Natural killer cell treated with Interleukin-12 subunit alpha and Interleukin-12 subunit beta and Interleukin-15 and Interleukin-18, amount 100 ng/mL, for 72 hours (primary cell): ENCODE results near the gene KRT74. TPM values are rescaled to one million over a fixed set of nuclear protein-coding genes. Genes with fewer than 3 reads are reported as not detected.

Source experiments
- ATAC-seq, 2 donors: fragments of 150-1000 bp; cut with Tn5 transposase in 1 of 2; sonication (Bioruptor Pico), chemical (Tn5 transposase) in 1 of 2; 2 replicates each; pipeline ENCODE4 v1.10.0; 2021
- DNase-seq: peaks from one replicate; pipeline ENCODE4 v3.0.0; 2022; ENCODE audit warnings: low spot score
- H3K27ac Mint-ChIP-seq, 2 donors: 1 replicate in 1 of 2; 2 replicates in 1 of 2; pipeline ENCODE4 v1.8.0; 2022; ENCODE audit warnings: mixed read lengths in 2 of 2, mild to moderate bottlenecking in 1 of 2, moderate library complexity in 1 of 2
- H3K27me3 Mint-ChIP-seq, 2 donors: 1 replicate in 1 of 2; 2 replicates in 1 of 2; pipeline ENCODE4 v1.8.0; 2022; ENCODE audit warnings: mixed read lengths in 2 of 2
- H3K36me3 Mint-ChIP-seq: one replicate; pipeline ENCODE4 v1.8.0; 2022; ENCODE audit warnings: mixed read lengths
- H3K4me1 Mint-ChIP-seq, 2 donors: 1 replicate in 1 of 2; 2 replicates in 1 of 2; pipeline ENCODE4 v1.8.0; 2022; ENCODE audit warnings: low read depth in 2 of 2, mixed read lengths in 2 of 2, mild to moderate bottlenecking in 1 of 2
- H3K4me3 Mint-ChIP-seq: one replicate; pipeline ENCODE4 v1.8.0; 2022; ENCODE audit warnings: mixed read lengths
- H3K9me3 Mint-ChIP-seq: 2 replicates; pipeline ENCODE4 v1.8.0; 2022; ENCODE audit warnings: mixed read lengths
- total RNA-seq, 2 donors: library from RNA; stranded (reverse); gene quantifications; one replicate each; pipeline ENCODE4 v1.2.3, GENCODE V29; 2022

KRT74 gene
- total RNA-seq, result not detected

- H3K36me3 Mint-ChIP-seq, result no peaks in the 10 kb centered on the region
Measured at GRCh38 chr12:52573743-52574142, at the start of gene KRT74. KRT74 (minus strand) TSS chr12:52573843; CDS start chr12:52573777, 66 bp downstream.

GRCh38 chr12:52622349-52622748 lies 48.7 kb upstream of the KRT74 start:
- H3K4me3 Mint-ChIP-seq, result no peak overlapping the region
- ATAC-seq, result peak in 1 of 2 donors; percentile 52
- H3K9me3 Mint-ChIP-seq, result no peaks in the 10 kb centered on the region
- H3K36me3 Mint-ChIP-seq, result no peaks in the 10 kb centered on the region
- DNase-seq, result peak; percentile 48
- H3K4me1 Mint-ChIP-seq, result peaks cover 6 to 41% of the 10 kb centered on the region in 2 donors
- no peak overlapping the region for H3K27ac Mint-ChIP-seq
- peaks cover 0 to 6% of the 10 kb centered on the region in 2 donors for H3K27me3 Mint-ChIP-seq

More at GRCh38 chr12:52573743-52574142, at the start of gene KRT74:
- ATAC-seq, result no peak
- DNase-seq, result no peak
- Mint-ChIP-seq H3K4me3 (no peak within 1 kb of the TSS), H3K27me3 (peaks cover 0 to 15% of the 10 kb centered on the region in 2 donors), H3K27ac (no peak within 1 kb of the TSS), H3K9me3 (no peaks in the 10 kb centered on the region), H3K4me1 (peaks cover 22 to 33% of the 10 kb centered on the region in 2 donors)

GRCh38 chr12:52618866-52619265 lies 45.2 kb upstream of the KRT74 start:
- peaks cover 4 to 6% of the 10 kb centered on the region in 2 donors for H3K27me3 Mint-ChIP-seq

GRCh38 chr12:52618216-52618615 lies 44.6 kb upstream of the KRT74 start, which contains the start of gene KRT73:
KRT73 (minus strand) TSS chr12:52618559; CDS start chr12:52618524, 35 bp downstream.
- Mint-ChIP-seq H3K9me3 (no peaks in the 10 kb centered on the region), H3K4me1 (peaks cover 13 to 43% of the 10 kb centered on the region in 2 donors), H3K27me3 (peaks cover 4 to 6% of the 10 kb centered on the region in 2 donors), H3K36me3 (no peaks in the 10 kb centered on the region), H3K27ac (no peak within 1 kb of the TSS), H3K4me3 (no peak within 1 kb of the TSS)
- ATAC-seq (no peak), DNase-seq (no peak)

More at GRCh38 chr12:52618866-52619265, 45.2 kb upstream of the KRT74 start:
- DNase-seq (no peak), ATAC-seq (no peak)
- no peaks in the 10 kb centered on the region for H3K9me3 Mint-ChIP-seq
- no peaks in the 10 kb centered on the region for H3K36me3 Mint-ChIP-seq
- no peak overlapping the region for H3K4me3 Mint-ChIP-seq
- H3K27ac Mint-ChIP-seq, result no peak overlapping the region
- H3K4me1 Mint-ChIP-seq, result peaks cover 10 to 40% of the 10 kb centered on the region in 2 donors

- no peak overlapping the region for H3K4me3 Mint-ChIP-seq
- H3K9me3 Mint-ChIP-seq, result no peaks in the 10 kb centered on the region
- H3K4me1 Mint-ChIP-seq, result peaks cover 13 to 38% of the 10 kb centered on the region in 2 donors
- ATAC-seq (no peak), DNase-seq (no peak)
- H3K27me3 Mint-ChIP-seq, result peaks cover 4 to 6% of the 10 kb centered on the region in 2 donors
- H3K27ac Mint-ChIP-seq, result no peak overlapping the region
- no peaks in the 10 kb centered on the region for H3K36me3 Mint-ChIP-seq
Measured at GRCh38 chr12:52617403-52617785, 43.8 kb upstream of the KRT74 start.

GRCh38 chr12:52616680-52617402 lies 43.2 kb upstream of the KRT74 start:
- Mint-ChIP-seq H3K9me3 (no peaks in the 10 kb centered on the region), H3K27ac (no peak overlapping the region)

GRCh38 chr12:52615912-52616311 lies 42.3 kb upstream of the KRT74 start:
- Mint-ChIP-seq H3K27ac (peak overlapping the region in 1 of 2 donors; percentile 51), H3K4me3 (no peak overlapping the region), H3K9me3 (no peaks in the 10 kb centered on the region), H3K36me3 (no peaks in the 10 kb centered on the region), H3K4me1 (peaks cover 13 to 35% of the 10 kb centered on the region in 2 donors), H3K27me3 (peaks cover 4% of the 10 kb centered on the region in 2 donors)
- ATAC-seq, result no peak
- DNase-seq, result no peak

More at GRCh38 chr12:52616680-52617402, 43.2 kb upstream of the KRT74 start:
- no peak overlapping the region for H3K4me3 Mint-ChIP-seq
- ATAC-seq (no peak), DNase-seq (no peak)
- H3K4me1 Mint-ChIP-seq, result peaks cover 13 to 38% of the 10 kb centered on the region in 2 donors
- peaks cover 4 to 6% of the 10 kb centered on the region in 2 donors for H3K27me3 Mint-ChIP-seq
- H3K36me3 Mint-ChIP-seq, result no peaks in the 10 kb centered on the region

- peaks cover 0 to 4% of the 10 kb centered on the region in 2 donors for H3K27me3 Mint-ChIP-seq
- no peaks in the 10 kb centered on the region for H3K36me3 Mint-ChIP-seq
- H3K4me1 Mint-ChIP-seq, result peaks cover 13 to 35% of the 10 kb centered on the region in 2 donors
- ATAC-seq (no peak), DNase-seq (no peak)
- H3K27ac Mint-ChIP-seq, result no peak overlapping the region
- no peak overlapping the region for H3K4me3 Mint-ChIP-seq
- H3K9me3 Mint-ChIP-seq, result no peaks in the 10 kb centered on the region
Measured at GRCh38 chr12:52615208-52615868, 41.7 kb upstream of the KRT74 start.

- peaks cover 0 to 4% of the 10 kb centered on the region in 2 donors for H3K27me3 Mint-ChIP-seq
- peaks cover 14 to 39% of the 10 kb centered on the region in 2 donors for H3K4me1 Mint-ChIP-seq
- DNase-seq, result no peak
- H3K9me3 Mint-ChIP-seq, result no peaks in the 10 kb centered on the region
- no peak overlapping the region for H3K27ac Mint-ChIP-seq
- H3K36me3 Mint-ChIP-seq, result no peaks in the 10 kb centered on the region
- H3K4me3 Mint-ChIP-seq, result no peak overlapping the region
- no peak for ATAC-seq
Measured at GRCh38 chr12:52614381-52615207, 41.0 kb upstream of the KRT74 start.

- Mint-ChIP-seq H3K27ac (peak overlapping the region; percentile 0 to 28), H3K36me3 (no peaks in the 10 kb centered on the region), H3K9me3 (no peaks in the 10 kb centered on the region), H3K4me1 (peaks cover 20 to 42% of the 10 kb centered on the region in 2 donors), H3K27me3 (peaks cover 0 to 4% of the 10 kb centered on the region in 2 donors), H3K4me3 (no peak overlapping the region)
- DNase-seq (no peak), ATAC-seq (peak in 1 of 2 donors; percentile 21)
Measured at GRCh38 chr12:52613384-52614030, 39.9 kb upstream of the KRT74 start.

- Mint-ChIP-seq H3K4me3 (no peak overlapping the region), H3K4me1 (peaks cover 23 to 45% of the 10 kb centered on the region in 2 donors), H3K27ac (no peak overlapping the region), H3K27me3 (peaks cover 3 to 4% of the 10 kb centered on the region in 2 donors), H3K36me3 (no peaks in the 10 kb centered on the region), H3K9me3 (no peaks in the 10 kb centered on the region)
- DNase-seq (no peak), ATAC-seq (no peak)
Measured at GRCh38 chr12:52612431-52613383, 39.1 kb upstream of the KRT74 start.

GRCh38 chr12:52611080-52611468 lies 37.4 kb upstream of the KRT74 start:
- DNase-seq, result no peak
- no peak overlapping the region for H3K27ac Mint-ChIP-seq
- H3K4me1 Mint-ChIP-seq, result peaks cover 27 to 42% of the 10 kb centered on the region in 2 donors
- no peak for ATAC-seq
- no peak overlapping the region for H3K4me3 Mint-ChIP-seq
- H3K27me3 Mint-ChIP-seq, result peaks cover 0 to 7% of the 10 kb centered on the region in 2 donors
- no peaks in the 10 kb centered on the region for H3K36me3 Mint-ChIP-seq
- H3K9me3 Mint-ChIP-seq, result no peaks in the 10 kb centered on the region
